NCI-H146 treated with DMSO at 0.1 percent for 48 hours (cell line): ENCODE data around the gene ECPAS.
"Not testable (repeated sequence)": the region's sequence is repeated elsewhere in the genome, so short reads cannot be mapped to it uniquely, and the experiment has no call there.

Experiments used
- DNase-seq: peaks from one replicate; lab custom pipeline; 2025; ENCODE audit not compliant: unreplicated experiment; lab: John Stamatoyannopoulos, UW

The ECPAS gene

GRCh38 chr9:111483858-111484571 is at the start of gene ECPAS:
ECPAS (minus strand) TSS chr9:111484383; CDS start chr9:111472918, 11,465 bp downstream.
- DNase-seq: no peak

GRCh38 chr9:111533099-111533790 is 49.1 kb upstream of the ECPAS start:
- DNase-seq: no peak

- no peak for DNase-seq
These were observed 47.5 kb upstream of the ECPAS start for GRCh38 chr9:111531716-111532115.

GRCh38 chr9:111529787-111530186 is 45.6 kb upstream of the ECPAS start:
- no peak for DNase-seq

DNA sequence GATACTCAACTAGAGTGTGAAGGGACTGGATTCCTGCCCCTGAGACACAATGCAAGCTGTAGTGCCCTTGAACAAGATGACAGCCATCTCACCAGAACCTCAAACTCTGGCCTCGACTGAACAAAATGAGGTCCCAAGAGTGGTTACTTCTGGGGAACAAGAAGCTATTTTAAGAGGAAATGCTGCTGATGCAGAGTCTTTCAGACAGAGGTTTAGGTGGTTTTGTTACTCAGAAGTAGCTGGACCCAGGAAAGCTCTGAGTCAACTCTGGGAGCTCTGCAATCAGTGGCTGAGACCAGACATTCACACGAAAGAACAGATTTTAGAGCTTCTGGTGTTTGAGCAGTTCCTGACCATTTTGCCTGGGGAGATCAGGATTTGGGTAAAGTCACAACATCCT is 43.2 kb upstream of the ECPAS start:
- DNase-seq: no peak

DNA sequence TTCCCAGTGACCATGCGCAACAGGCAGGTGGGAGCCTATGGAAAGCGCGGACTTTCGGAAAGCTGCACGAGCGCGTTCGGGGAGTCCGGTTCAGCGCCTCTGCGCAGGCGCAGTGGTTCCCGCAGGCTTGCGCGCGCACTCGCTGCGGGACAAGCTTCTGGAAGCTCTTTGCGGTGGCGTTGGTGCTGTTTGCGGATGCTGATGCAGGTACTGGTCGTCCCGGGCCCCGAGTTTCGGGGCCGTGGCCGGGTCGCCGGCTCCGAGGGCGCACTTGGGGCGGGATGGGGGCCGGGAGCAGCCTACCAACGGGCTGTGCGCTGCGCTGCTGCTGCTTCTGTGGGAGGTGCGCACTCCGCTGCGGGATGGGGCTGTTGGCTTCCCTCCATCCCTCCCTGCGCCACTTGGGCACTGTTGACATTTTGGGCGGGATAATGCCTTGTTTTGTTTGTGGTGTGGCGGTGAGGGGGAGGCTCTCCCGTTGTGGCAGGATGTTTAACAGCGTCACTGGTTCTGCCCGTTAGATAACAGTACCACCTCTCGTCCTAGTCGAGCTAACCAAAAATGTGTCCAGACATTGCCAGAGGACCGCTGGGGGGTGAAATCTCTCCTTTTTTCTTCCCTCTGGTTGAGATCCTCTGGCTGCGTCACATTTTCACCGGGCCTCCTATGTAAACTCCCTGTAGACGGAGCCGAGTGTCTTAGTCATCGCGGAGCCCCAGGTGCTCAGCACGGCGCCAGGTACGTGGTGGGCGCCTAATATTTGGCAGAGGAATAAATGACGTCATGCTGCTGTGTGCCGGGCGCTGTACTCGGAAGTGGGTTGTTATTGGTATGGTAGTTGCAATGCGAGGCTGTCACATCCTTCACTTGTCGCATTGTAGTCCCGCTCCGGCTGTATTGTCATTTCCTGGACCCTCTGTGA is 41.1 kb upstream of the ECPAS start, which contains the start of gene ZNF483:
ZNF483 (plus strand) TSS at position 124 of the 922 bp plus-strand sequence. CDS start 2,217 bp downstream, outside the sequence.
- peak; percentile 62 for DNase-seq

DNA sequence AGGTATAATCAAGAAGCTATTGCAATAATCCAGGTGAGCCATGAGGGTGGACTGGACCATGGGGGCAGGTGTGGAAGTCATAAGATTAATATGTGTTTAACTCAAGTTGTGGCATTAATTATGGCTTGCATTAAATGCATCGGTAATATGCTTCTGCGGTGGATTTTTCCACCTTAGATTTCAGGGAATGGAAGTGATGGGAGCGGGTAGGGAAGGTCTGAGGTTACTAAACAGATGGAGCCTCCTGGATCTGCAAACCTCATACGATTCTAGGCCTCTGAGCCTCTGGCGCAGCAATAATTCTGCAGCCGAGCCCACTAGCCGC is 40.5 kb upstream of the ECPAS start:
- DNase-seq: peak; percentile 24

DNA sequence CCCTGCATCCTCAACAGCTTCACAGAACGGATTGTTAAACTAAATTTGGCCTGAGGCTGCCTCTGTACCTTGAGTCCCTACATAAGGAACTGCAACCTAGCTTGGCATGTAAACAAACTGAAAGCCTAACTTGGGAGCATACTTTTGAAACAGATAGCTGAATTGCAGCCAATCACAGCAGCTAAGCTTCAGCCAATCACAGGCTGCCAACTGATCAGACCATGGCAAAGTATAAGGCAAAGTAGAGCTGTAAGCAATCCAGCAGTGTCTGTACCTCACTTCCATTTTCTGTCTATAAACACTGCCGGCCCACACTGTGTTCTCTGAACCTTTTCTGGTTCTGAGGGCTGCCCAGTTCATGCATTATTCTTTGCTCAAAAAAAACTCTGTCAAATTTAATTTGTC is 31.9 kb upstream of the ECPAS start:
- DNase-seq: no peak

DNA sequence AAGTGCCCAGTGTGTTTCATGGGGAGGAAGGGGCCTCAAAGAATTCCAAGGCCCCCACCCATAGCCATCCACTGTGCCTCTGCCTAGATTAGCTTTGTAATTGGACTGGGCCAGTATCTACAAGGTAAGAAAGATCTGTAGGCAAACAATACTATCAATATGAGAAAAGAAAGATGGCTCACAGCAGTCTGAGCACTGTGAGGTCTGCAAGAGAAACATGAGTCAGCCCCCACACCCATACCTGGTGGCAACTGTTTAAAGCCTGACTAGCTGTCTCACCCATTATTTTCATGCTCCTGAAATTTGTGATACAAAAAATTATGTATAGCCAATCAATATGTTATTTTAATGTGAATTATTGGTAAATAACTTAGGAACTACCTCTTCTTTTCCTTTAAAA is 30.8 kb upstream of the ECPAS start:
- no peak for DNase-seq

DNA sequence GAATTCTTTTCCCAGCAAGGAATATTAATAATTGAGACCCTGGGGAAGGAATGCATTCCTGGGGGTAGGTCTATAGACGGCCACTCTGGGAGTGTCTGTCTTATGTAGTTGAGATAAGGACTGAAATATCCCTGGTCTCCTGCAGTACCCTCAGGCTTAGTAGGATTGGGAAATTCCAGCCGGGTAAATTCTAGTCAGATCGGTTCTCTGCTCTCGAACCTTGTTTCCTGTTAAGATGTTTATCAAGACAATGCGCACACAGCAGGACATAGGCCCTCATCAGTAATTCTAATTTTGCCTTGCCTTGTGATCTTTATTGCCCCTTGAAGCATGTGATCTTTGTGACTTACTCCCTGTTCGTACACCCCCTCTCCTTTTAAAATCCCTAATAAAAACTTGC is 27.4 kb upstream of the ECPAS start:
- DNase-seq: not testable (repeated sequence)

DNA sequence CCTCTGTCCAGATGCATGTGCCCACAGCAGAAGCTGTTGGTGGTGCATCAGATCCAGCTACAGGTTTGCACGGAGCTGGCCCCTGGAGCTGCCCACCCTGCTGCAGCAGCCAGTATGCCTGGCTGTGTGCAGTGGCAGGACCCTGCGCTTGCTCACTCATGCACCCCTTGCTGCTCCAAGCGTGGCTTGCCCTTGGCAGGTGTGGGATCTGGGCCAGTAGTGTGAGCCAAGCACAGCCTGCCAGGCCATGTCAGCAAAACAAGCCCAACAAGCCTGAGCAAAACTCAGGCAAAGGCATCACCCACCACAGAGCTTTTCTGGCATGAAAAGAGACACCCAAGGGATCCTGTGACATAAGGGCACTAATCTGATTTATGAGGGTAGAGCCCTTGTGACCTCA is 18.3 kb upstream of the ECPAS start:
- DNase-seq: no peak

DNA sequence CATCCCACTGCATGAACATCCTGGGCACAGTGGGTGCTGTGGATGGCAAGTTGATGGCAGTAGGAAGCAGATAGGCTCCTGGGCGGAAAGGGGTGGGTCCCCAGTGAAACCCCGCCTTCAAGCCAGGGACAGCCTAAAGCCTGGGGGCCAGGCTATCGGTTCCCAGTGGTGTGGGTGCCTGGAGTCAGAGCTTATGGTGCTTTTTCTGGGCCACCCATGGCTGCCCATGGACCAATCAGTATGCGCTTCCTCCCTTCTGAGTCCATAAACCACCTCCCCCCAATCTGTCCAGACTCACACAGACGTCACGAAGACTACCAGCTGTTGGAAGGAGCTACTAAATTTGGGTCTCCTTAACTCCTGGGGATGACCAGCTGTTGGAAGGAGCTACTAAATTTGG is 17.5 kb upstream of the ECPAS start:
- DNase-seq: no peak

DNA sequence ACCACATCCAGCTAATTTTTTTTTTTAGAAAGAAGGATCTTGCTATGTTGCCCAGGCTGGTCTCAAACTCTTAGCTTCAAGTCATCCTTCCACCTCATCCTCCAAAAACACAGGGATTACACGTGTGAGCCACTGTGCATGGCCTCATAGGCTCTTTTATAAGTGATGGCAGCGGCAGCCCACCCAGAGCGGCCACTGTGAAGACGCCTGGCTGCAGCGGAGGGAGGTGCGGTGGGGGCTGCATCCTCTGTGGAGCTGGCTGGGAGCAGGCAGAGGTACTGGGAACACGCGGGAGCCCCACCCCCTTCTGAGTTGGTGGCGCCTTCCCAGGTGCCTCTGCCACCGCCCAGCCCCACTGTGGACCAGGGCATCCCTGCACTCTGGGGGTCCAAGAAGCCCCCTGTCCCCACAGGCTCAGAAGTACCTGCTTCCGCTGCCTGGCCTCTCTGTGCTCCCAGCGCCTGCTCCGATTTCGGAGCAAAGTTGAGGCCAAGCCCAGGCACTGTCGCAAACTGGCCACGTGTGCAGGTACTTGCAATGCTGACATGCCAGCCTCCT is 16.9 kb upstream of the ECPAS start:
- DNase-seq: no peak

- DNase-seq: not testable (repeated sequence)
These were observed 13.0 kb upstream of the ECPAS start for GRCh38 chr9:111497196-111497595.

DNA sequence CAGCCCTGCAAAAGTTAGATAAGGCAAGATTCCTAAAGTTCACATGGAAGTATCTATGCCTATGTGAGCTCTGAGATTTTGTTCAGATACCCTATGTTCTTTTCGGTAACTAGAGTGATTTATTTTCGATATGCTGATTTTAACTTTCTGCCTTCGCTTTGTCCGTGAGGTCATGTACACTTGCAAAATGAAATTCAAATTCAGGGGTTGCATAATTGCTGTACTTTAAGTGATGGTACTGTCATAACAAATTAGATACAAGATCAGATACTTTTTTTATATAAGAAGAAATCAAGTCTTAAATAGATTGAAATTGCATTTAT is 350 bp upstream of the ECPAS start:
- no peak for DNase-seq

DNA sequence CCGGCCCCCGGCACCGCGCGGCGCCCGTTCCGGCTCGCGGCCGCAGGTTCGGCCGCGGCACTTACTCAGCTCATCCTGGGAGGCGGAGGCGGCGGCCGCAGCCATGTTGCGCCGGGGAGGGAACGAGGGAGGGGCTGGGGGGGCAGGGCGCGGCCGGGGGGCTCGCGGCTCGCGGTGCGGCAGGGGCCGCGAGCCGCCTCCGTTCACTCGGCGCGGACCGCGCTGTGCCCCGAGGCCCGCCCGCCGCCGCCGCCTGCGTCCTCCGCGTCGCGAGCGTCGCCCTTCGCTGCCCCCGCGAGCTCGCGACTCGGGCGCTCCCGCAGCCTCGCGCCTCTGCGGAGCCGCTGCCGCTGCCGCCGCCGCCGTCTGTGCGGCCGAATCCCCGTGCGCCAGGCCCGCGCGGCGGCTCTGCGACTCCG is 735 bp downstream of the ECPAS start:
- DNase-seq: no peak

DNA sequence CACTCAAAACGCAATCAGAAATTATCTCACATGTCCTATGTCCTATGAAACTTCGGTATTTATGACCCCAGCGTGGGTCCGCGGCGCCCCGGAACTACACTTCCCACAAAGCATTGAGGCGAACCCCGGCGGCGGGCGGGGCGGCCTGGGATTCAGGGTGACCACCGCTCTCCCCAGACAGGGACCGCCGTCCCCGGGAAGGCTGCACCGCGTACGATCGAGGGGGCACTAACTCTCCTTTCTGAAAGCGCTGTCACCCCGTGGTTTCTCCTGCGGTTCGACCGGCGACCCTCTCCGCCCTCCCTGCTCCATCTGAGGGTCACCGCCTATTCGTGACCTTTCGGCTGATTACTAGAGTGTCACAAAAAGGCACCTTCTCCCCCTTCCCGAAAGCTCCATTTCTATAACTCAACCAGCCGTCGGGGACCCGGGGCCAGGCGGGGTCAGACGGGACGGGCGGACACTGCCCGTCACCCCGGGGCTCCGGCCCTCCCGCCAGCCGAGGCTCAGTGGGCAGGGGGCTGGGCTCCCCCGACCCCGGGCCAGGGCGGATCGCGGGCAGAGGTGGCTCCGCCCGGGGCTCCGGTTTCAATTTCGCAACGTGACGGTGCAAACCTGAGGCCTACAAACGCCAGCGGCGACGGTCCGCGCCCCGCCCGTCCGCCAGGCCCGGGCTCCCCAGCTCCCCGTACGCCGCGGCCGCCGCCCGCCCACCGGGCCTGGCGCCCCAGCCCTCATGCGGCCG is 1.3 kb downstream of the ECPAS start:
- no peak for DNase-seq

DNA sequence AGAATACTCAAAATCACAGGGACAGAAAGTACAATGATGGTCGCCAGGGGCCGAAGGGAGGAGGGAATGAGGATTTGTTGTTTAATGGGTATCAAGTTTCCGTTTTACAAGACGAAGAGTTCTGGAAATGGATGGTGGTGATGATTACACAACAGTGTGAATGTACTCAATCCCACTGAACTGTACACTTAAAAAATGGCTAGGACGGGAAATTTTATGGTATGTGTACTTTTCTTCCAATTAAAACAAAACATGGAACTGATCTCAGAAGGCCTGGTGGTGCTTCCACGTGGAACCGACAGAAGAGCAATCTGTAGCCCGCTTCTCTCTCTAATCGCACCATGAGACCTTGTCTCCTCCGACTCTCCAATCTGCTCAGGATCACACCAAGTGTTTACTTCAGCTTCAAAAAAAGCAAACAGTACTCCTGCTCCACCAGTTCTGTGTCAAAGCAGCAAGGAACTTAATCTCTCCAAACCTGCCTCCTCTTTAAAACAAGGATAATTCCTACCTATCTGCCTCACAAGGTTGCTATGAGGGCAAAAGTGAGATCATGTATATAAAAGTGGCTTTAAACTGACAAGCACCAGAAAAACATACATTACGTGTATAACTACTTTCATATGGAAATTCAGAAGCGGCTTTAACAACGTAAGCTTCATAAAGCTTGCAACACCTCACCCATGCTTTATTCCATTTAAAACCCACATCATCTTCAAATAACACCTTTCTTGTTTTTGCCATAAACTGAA is 2.1 kb downstream of the ECPAS start:
- no peak for DNase-seq

DNA sequence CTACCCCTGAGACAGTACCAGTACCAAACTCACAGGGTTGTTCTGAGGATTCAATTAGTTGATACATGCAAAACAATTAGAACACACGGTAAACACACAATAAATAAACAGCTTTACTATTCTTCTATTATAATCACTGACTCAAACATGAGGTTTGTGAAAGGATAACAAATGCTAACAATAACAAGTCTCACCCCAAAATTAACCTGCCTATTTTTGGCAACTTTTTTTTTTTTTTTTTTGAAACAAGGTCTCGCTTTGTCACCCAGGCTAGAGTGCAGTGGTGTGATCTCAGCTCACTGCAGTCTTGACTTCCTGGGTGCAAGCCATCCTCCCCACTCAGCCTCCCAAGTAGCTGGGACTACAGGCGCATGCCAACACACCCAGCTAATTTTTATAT is 6.5 kb downstream of the ECPAS start:
- no peak for DNase-seq

- DNase-seq: no peak
These were observed 9.0 kb downstream of the ECPAS start for GRCh38 chr9:111475195-111475594.
